Measurements from ENCODE around the gene LRRC49.

The LRRC49 gene

GRCh38 chr15:70931821-70932220, 39.2 kb downstream of the LRRC49 start:
- no peak for TF ChIP-seq REST (IDR thresholded peaks at IDR 0.05; ENCODE audit: insufficient read depth in 1 of 2, low read depth in 2 of 2, low read length in 2 of 2)
- TF ChIP-seq FOXP2 (optimal IDR thresholded peaks at IDR 0.05; ENCODE audit: borderline replicate concordance, extremely low read depth, extremely low read length, insufficient read depth): no peak
- TF ChIP-seq SIN3A (IDR thresholded peaks at IDR 0.05; ENCODE audit: borderline replicate concordance, insufficient read depth, low read length): no peak
- TF ChIP-seq POLR2AphosphoS5 (IDR thresholded peaks at IDR 0.05; ENCODE audit: low read depth, low read length): no peak
- no peak for TF ChIP-seq TAF1 (IDR thresholded peaks at IDR 0.05; ENCODE audit: borderline replicate concordance, insufficient read depth, low read length)

- TF ChIP-seq TAF1 (IDR thresholded peaks at IDR 0.05; ENCODE audit: borderline replicate concordance, insufficient read depth, low read length) (no peak), FOXP2 (optimal IDR thresholded peaks at IDR 0.05; ENCODE audit: borderline replicate concordance, extremely low read depth, extremely low read length, insufficient read depth) (no peak), SIN3A (IDR thresholded peaks at IDR 0.05; ENCODE audit: borderline replicate concordance, insufficient read depth, low read length) (no peak), POLR2AphosphoS5 (IDR thresholded peaks at IDR 0.05; ENCODE audit: low read depth, low read length) (no peak), REST (IDR thresholded peaks at IDR 0.05; ENCODE audit: insufficient read depth in 1 of 2, low read depth in 2 of 2, low read length in 2 of 2) (no peak)
Observed at GRCh38 chr15:70932397-70932796, 39.8 kb downstream of the LRRC49 start.

GRCh38 chr15:70933411-70933810, 40.8 kb downstream of the LRRC49 start:
- TF ChIP-seq REST (IDR thresholded peaks at IDR 0.05; ENCODE audit: insufficient read depth in 1 of 2, low read depth in 2 of 2, low read length in 2 of 2) (no peak), SIN3A (IDR thresholded peaks at IDR 0.05; ENCODE audit: borderline replicate concordance, insufficient read depth, low read length) (no peak)

GRCh38 chr15:70935631-70936030, 43.0 kb downstream of the LRRC49 start:
- TF ChIP-seq POLR2AphosphoS5 (IDR thresholded peaks at IDR 0.05; ENCODE audit: low read depth, low read length) (no peak), REST (IDR thresholded peaks at IDR 0.05; ENCODE audit: insufficient read depth in 1 of 2, low read depth in 2 of 2, low read length in 2 of 2) (no peak), TAF1 (IDR thresholded peaks at IDR 0.05; ENCODE audit: borderline replicate concordance, insufficient read depth, low read length) (no peak), FOXP2 (optimal IDR thresholded peaks at IDR 0.05; ENCODE audit: borderline replicate concordance, extremely low read depth, extremely low read length, insufficient read depth) (no peak)

- no peak for TF ChIP-seq POLR2AphosphoS5 (IDR thresholded peaks at IDR 0.05; ENCODE audit: low read depth, low read length)
- no peak for TF ChIP-seq TAF1 (IDR thresholded peaks at IDR 0.05; ENCODE audit: borderline replicate concordance, insufficient read depth, low read length)
- TF ChIP-seq SIN3A (IDR thresholded peaks at IDR 0.05; ENCODE audit: borderline replicate concordance, insufficient read depth, low read length): no peak
- no peak for TF ChIP-seq REST (IDR thresholded peaks at IDR 0.05; ENCODE audit: insufficient read depth in 1 of 2, low read depth in 2 of 2, low read length in 2 of 2)
- TF ChIP-seq FOXP2 (optimal IDR thresholded peaks at IDR 0.05; ENCODE audit: borderline replicate concordance, extremely low read depth, extremely low read length, insufficient read depth): no peak
Observed at GRCh38 chr15:70936326-70936725, 43.7 kb downstream of the LRRC49 start.
